Measurements from ENCODE around the gene CRK.

The CRK gene

GRCh38 chr17:1455797-1456599 lies at the start of gene CRK:
Gene CRK, minus strand, starts transcription at chr17:1456232. Its CDS starts 115 bp downstream, at chr17:1456117.
- DNase-seq (ENCODE audit: low read depth), result peak; percentile 95

- DNase-seq (ENCODE audit: low read depth), result no peak
These were observed 49.6 kb upstream of the CRK start for GRCh38 chr17:1505586-1505985.

GRCh38 chr17:1504866-1505265 lies 48.8 kb upstream of the CRK start:
- no peak for DNase-seq (ENCODE audit: low read depth)

GRCh38 chr17:1503699-1504098 lies 47.7 kb upstream of the CRK start:
- DNase-seq (ENCODE audit: low read depth), result no peak

GRCh38 chr17:1498869-1499268 lies 42.8 kb upstream of the CRK start:
- DNase-seq (ENCODE audit: low read depth), result no peak

- DNase-seq (ENCODE audit: low read depth), result no peak
These were observed 42.2 kb upstream of the CRK start for GRCh38 chr17:1498233-1498632.

- DNase-seq (ENCODE audit: low read depth), result no peak
These were observed 41.8 kb upstream of the CRK start for GRCh38 chr17:1497831-1498230.

- DNase-seq (ENCODE audit: low read depth), result no peak
These were observed 40.8 kb upstream of the CRK start for GRCh38 chr17:1496869-1497268.

- DNase-seq (ENCODE audit: low read depth), result no peak
These were observed 39.4 kb upstream of the CRK start for GRCh38 chr17:1495265-1495989.

- DNase-seq (ENCODE audit: low read depth), result no peak
These were observed 38.8 kb upstream of the CRK start for GRCh38 chr17:1494736-1495253.

GRCh38 chr17:1494203-1494602 lies 38.2 kb upstream of the CRK start:
- no peak for DNase-seq (ENCODE audit: low read depth)

GRCh38 chr17:1493291-1493980 lies 37.4 kb upstream of the CRK start:
- no peak for DNase-seq (ENCODE audit: low read depth)

- no peak for DNase-seq (ENCODE audit: low read depth)
These were observed 36.5 kb upstream of the CRK start, which contains the start of gene MYO1C for GRCh38 chr17:1492249-1493206. Gene MYO1C, minus strand, starts transcription at chr17:1492686. Its CDS starts 199 bp downstream, at chr17:1492487.

GRCh38 chr17:1491443-1492248 lies 35.6 kb upstream of the CRK start:
- DNase-seq (ENCODE audit: low read depth), result no peak

- DNase-seq (ENCODE audit: low read depth), result peak; percentile 52
These were observed 34.8 kb upstream of the CRK start for GRCh38 chr17:1490643-1491442.

- DNase-seq (ENCODE audit: low read depth), result no peak
These were observed 32.8 kb upstream of the CRK start for GRCh38 chr17:1488826-1489270.

GRCh38 chr17:1487939-1488825 lies 32.1 kb upstream of the CRK start:
- peak; percentile 44 for DNase-seq (ENCODE audit: low read depth)
